HG03135 (cell line): ENCODE results near the gene ARL4D.
A peak's percentile ranks its signal among the peaks of the same experiment; 100 is the strongest.
"Not testable (repeated sequence)": the region's sequence is repeated elsewhere in the genome, so short reads cannot be mapped to it uniquely, and the experiment has no call there.

Source experiments
- ATAC-seq: cut with Tn5 transposase; IDR thresholded peaks from one replicate; pipeline ENCODE4 v1.9.1; 2021; ENCODE audit warnings: mild to moderate bottlenecking, moderate library complexity; ENCODE audit not compliant: unreplicated experiment

The ARL4D gene

GRCh38 chr17:43368740-43369506 is 29.9 kb upstream of the ARL4D start:
- ATAC-seq = no peak

DNA sequence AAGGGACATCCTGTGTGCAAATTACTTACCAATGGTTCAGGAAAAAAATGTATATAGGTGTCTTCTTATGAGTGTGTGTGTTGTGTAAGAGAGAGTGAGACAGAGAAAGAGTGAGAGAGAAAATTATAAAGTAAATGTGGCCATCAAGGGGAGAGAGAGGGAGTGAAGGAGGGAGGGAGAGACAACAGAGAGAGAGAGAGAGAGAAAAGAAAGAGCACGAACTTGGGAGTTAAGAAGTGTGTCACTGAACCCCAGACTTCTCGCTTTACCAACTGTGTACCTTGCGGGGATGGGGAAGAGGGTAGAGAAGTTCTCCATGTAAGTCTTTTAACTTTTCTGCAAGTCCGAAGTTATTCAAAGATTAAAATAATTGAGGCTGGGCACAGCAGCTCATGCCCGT is 28.8 kb upstream of the ARL4D start:
- no peak for ATAC-seq

GRCh38 chr17:43371227-43371821 is 27.5 kb upstream of the ARL4D start:
- no peak for ATAC-seq

- no peak for ATAC-seq
Observed at GRCh38 chr17:43372273-43372911, 26.4 kb upstream of the ARL4D start.

DNA sequence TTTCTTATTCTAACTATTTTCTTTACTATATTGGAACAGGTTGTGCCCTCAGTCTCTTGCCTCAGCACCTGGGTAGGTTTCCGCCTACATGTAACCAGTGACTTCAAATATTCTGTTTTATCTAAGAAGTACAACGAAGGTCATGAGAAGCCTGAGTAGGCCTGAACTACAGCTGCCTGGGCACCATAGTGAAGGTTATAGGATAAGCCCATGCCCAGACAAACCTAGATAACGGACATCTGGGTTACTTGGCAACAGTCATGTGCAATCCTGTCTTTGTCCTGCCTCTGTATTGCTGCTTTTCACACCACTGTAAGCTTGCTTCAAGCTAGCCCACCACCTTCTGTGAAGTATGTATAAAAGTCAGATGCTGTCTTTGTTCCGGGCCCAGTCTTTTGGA is 25.4 kb upstream of the ARL4D start:
- ATAC-seq = no peak

GRCh38 chr17:43375915-43376314 is 22.9 kb upstream of the ARL4D start:
- not testable (repeated sequence) for ATAC-seq

DNA sequence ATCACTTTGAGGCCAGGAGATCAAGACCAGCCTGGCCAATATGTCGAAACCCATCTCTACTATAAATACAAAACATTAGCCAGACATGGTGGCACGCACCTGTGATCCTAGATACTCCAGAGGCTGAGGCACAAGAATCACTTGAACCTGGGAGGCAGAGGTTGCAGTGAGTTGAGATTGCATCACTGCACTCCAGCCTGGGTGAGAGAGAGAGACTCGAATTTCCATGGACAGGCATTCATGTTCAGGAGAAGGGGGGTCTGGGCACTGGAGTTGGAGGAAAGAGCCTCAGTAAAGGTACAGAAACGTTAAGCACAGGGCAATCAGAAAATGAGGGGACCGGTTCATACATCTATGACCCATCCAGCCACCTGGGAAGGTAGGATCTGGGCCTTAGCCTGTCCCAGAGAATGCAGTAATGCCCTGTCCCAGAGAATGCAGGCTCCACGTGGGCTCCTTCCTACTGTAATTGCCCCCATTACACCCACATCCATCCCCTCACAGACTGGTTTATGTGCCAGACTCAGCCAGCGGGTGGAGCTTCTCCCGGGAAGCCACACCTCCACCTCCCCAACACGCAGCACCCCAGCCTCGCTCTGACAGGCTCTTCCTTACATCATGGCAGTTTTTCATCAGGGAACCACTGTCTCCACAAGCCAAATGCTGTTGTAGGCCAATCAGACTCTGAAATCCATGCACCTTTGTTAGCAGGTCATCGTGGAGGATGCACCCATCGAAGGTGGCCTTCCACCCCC is 21.6 kb upstream of the ARL4D start:
- no peak for ATAC-seq

- no peak for ATAC-seq
Observed at GRCh38 chr17:43378766-43379165, 20.0 kb upstream of the ARL4D start.

- ATAC-seq = no peak
Observed at GRCh38 chr17:43380307-43380706, 18.5 kb upstream of the ARL4D start.

DNA sequence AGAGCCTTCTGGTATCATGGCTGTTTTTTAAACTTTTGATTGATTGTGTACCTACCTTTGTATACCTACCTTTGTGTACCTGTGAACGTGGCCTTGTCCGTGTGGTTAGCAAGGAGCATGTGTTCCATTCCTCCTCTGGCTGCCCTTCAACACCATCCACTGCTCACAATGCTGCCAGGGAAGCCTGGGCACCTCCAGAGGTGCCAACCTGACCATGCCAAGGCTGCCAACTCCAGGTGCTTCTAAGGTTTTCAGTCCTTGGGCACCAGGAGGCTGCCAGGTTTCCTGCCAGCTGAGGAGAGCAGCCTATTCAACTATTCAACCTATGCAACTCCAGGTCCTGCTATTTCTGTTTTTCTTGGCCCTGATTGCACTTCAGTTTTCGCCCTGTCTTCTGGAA is 17.6 kb upstream of the ARL4D start:
- ATAC-seq = no peak

GRCh38 chr17:43381621-43382020 is 17.2 kb upstream of the ARL4D start:
- no peak for ATAC-seq

DNA sequence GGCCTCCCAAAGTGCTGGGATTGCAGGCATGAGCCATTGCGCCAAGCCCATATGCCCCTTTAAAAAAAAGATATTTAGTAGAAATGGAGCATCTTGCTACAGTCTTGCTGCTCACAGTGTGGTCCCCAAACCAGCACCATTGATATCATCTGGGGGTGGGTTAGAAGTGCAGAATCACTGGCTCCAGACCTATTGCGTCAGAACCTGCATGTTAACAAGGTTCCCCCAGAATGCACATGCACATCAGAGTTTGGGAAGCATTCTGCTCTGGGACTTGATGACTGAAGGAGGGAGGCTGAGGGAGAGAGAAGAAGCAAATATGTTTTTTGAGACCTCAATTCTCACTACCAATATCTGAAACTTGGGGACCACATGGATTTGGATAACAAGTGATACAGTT is 16.0 kb upstream of the ARL4D start:
- no peak for ATAC-seq

DNA sequence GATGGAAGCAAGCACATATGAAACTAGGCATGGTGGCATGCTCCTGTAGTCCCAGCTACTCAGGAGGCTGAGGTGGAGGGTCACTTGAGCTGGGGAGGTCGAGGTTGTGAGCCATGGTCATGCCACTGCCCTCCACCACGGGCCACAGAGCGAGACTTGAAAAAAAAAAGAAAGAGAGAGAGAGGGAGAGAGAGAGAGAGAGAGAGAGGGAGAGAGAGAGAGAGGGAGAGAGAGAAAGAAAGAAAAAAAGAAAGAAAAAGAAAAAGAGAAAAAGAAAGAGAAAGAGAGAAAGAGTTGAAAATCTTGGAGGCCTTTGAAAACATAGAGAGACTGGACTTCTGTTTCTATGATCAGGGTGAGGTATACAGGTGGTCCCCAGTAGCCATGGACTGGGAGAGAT is 15.4 kb upstream of the ARL4D start:
- no peak for ATAC-seq

- no peak for ATAC-seq
Observed at GRCh38 chr17:43383826-43384475, 14.8 kb upstream of the ARL4D start.

DNA sequence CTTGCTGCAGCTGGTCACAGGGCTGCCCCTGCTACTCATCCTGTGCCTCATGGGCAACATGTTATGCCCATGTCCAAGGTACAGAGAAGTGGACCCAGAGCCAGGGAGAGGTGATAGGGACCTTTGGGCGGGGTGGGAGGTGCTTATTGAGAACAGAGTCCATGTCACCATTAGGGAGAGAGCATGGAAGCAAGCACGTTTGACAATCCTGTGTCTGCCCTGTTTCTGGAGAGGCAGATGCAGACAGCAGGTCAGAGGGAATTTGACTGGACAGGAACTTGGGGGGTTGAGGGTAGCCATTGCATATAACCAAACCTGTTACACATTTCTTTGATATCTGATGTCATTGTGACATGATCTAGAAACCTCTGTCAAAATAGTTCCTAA is 14.3 kb upstream of the ARL4D start:
- ATAC-seq = no peak

GRCh38 chr17:43385046-43385831 is 13.6 kb upstream of the ARL4D start:
- ATAC-seq = no peak

- ATAC-seq = peak; percentile 60
Observed at GRCh38 chr17:43388359-43389045, 10.3 kb upstream of the ARL4D start.

- ATAC-seq = peak; percentile 34
Observed at GRCh38 chr17:43389046-43389947, 9.5 kb upstream of the ARL4D start.

DNA sequence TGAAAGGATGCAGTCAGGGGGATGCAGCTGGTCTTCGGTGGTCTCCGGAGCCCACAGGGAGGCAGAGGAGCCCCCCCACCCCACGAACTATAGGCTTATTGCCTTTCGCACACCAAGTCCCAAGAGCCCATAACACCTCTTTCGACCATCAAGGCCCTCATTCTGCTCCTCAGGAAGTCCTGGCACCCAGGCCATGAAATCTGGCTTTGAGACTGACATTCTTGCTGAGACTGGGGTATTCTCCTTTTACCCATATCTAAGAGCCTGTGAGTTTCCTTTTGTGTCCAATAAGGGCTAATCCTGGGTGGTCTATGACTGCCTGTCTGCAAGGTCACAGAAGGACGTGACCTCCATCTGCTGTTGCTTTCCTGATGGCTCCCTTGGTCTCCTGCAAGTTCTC is 6.4 kb upstream of the ARL4D start:
- no peak for ATAC-seq
